Measurements from ENCODE around the gene ACHE. TPM values are rescaled to one million over a fixed set of nuclear protein-coding genes. Genes with fewer than 3 reads are reported as not detected.

The ACHE gene
- total and polyA plus RNA-seq, 7 donors, result 10.7 to 99.2 (median 23.8) TPM

DNA sequence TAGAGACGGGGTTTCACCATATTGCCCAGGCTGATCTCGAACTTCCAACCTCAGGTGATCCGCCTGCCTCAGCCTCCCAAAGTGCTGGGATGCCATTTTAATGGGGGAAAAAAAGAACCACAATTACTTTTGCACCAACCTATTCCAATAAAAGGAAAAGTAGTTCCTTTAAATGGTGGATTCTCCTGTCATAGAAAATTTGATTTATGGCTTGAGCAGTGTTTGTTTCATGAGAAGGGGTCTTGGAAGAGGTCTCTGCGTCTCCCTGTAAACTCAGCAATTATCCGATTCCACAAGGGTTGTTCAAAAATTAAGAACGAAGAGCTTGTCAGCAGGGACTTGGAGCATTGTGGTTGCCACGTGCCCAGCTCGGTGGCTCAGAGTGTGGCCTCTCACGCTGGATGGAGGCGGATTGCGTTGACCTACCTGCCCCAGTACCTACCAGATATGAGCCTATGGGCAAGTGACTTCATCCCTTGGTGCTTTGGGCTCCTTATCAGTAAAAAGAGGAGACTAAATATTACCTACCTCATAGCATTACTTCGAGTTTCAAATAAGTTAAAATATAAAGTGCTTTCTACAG lies 31.3 kb downstream of the ACHE start:
- peak in 1 of 2 donors; percentile 6 for DNase-seq
- ATAC-seq, result no peak
- intact Hi-C loops (cut with DNase I), result no loop called here
- peaks cover 12% of the 10 kb centered on the region for H3K4me1 ChIP-seq
- peaks cover 0 to 12% of the 10 kb centered on the region in 2 donors for H3K36me3 ChIP-seq (ENCODE audit: insufficient read depth in 1 of 2, low read depth in 1 of 2)
- H3K4me3 ChIP-seq, result no peak overlapping the region
- WGBS, 3 donors, result 88 to 92% (median 89%) methylated on average over 12 of the region's 12 CpGs
- H3K27me3 ChIP-seq (ENCODE audit: insufficient read depth in 3 of 3, low read length in 2 of 3), result no peaks in the 10 kb centered on the region
- H3K27ac ChIP-seq, result no peak overlapping the region
- TF ChIP-seq, protein P1, sequence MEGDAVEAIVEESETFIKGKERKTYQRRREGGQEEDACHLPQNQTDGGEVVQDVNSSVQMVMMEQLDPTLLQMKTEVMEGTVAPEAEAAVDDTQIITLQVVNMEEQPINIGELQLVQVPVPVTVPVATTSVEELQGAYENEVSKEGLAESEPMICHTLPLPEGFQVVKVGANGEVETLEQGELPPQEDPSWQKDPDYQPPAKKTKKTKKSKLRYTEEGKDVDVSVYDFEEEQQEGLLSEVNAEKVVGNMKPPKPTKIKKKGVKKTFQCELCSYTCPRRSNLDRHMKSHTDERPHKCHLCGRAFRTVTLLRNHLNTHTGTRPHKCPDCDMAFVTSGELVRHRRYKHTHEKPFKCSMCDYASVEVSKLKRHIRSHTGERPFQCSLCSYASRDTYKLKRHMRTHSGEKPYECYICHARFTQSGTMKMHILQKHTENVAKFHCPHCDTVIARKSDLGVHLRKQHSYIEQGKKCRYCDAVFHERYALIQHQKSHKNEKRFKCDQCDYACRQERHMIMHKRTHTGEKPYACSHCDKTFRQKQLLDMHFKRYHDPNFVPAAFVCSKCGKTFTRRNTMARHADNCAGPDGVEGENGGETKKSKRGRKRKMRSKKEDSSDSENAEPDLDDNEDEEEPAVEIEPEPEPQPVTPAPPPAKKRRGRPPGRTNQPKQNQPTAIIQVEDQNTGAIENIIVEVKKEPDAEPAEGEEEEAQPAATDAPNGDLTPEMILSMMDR (IDR thresholded peaks at IDR 0.05), result no peak
- no peaks in the 10 kb centered on the region for H3K9me3 ChIP-seq

DNA sequence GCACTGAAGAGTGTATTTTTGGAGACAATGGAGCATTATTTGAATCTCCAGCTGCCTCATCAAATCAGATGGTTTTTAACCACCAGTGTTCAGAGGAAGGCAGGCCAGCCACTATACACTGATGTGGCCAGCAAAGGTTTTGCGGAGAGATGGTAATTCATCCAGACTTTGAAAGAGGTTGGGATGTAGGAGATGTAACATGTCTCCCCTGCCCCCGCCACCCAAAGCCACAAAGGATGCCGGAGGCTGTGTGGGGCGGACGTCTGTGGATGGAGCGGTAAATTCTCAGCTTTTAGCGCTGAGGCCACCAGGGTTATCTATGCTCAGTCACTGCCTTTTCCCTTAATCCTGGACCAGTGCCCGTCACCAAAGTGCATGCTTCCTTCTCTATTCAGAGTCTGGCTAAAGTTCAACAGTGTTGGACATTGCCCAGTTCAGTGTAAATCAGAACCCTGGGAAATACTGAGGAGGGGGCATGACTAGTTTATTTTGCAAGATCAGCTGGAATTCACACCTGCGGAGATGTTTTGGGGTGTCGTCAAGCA lies 32.2 kb downstream of the ACHE start:
- H3K4me1 ChIP-seq, result peaks cover 12% of the 10 kb centered on the region
- ATAC-seq (no peak), DNase-seq (peak in 1 of 2 donors; percentile 18)
- no peak overlapping the region for H3K27ac ChIP-seq
- WGBS, 3 donors, result 43 to 62% (median 61%) methylated on average over 10 of the region's 10 CpGs
- H3K27me3 ChIP-seq (ENCODE audit: insufficient read depth in 3 of 3, low read length in 2 of 3), result no peaks in the 10 kb centered on the region
- TF ChIP-seq, protein P1 (IDR thresholded peaks at IDR 0.05), result no peak
- intact Hi-C loops (cut with DNase I), result no loop called here
- H3K36me3 ChIP-seq (ENCODE audit: insufficient read depth in 1 of 2, low read depth in 1 of 2), result peaks cover 0 to 12% of the 10 kb centered on the region in 2 donors
- no peaks in the 10 kb centered on the region for H3K9me3 ChIP-seq
- H3K4me3 ChIP-seq, result no peak overlapping the region

DNA sequence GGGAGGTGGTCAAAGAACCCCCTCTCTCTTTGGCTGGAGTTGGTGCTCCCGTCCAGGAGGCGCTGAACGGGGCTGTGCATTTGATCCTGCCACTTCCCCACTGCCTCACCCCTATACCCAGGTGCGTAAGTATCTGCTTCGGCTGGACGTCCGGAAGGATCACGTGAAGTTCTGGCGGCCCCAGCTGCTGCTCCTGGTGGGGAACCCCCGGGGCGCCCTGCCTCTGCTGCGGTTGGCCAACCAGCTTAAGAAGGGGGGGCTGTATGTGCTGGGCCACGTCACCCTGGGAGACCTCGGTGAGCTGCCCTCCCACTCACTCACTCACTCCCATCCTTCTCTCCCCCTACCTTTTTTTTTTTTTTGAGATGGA lies 34.1 kb downstream of the ACHE start:
- peaks cover 0 to 12% of the 10 kb centered on the region in 2 donors for H3K36me3 ChIP-seq (ENCODE audit: insufficient read depth in 1 of 2, low read depth in 1 of 2)
- WGBS, 3 donors, result 92 to 95% (median 93%) methylated on average over 14 of the region's 14 CpGs
- no peak overlapping the region for H3K27ac ChIP-seq
- intact Hi-C loops (cut with DNase I), result no loop called here
- H3K4me1 ChIP-seq, result peaks cover 5% of the 10 kb centered on the region
- H3K9me3 ChIP-seq, result no peaks in the 10 kb centered on the region
- TF ChIP-seq, protein P1 (IDR thresholded peaks at IDR 0.05), result no peak
- DNase-seq (peak in 1 of 2 donors; percentile 42), ATAC-seq (no peak)
- H3K27me3 ChIP-seq (ENCODE audit: insufficient read depth in 3 of 3, low read length in 2 of 3), result no peaks in the 10 kb centered on the region
- H3K4me3 ChIP-seq, result no peak overlapping the region

DNA sequence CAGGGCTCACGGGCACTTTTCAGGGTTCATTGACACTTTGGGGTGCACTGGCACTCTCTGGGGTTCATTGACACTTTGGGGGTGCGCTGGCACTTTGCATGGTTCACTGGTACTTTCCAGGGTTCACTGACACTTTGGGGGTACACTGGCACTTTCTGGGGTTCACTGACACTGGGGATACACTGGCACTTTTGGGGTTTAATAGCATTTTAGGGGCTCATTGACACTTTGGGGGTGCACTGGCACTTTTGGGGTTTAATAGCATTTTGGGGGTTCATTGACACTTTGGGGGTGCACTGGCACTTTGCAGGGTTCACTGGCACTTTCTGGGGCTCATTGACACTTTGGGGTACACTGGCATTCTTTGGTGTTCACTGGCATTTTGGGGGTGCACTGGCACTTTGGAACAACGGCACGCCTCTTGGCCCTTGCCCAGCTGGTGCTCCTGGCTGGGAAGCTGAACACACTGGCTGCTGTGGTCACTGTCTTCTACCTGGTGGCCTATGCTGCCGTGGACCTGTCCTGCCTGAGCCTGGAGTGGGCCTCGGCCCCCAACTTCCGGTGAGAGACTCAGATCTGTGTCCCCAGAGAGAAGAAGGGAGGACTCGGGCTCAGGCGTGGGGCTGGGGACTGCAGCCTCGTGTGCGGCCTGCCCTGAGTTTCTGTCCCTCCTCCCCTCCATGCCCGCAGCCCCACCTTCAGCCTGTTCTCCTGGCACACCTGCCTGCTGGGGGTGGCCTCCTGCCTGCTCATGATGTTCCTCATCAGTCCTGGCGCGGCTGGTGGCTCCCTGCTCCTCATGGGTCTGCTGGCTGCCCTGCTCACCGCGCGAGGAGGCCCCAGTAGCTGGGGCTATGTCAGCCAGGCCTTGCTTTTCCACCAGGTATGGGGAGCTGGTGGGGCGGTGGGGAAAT lies 34.7 kb downstream of the ACHE start:
- H3K4me1 ChIP-seq, result no peaks in the 10 kb centered on the region
- no peaks in the 10 kb centered on the region for H3K27me3 ChIP-seq (ENCODE audit: insufficient read depth in 3 of 3, low read length in 2 of 3)
- TF ChIP-seq, protein P1 (IDR thresholded peaks at IDR 0.05), result no peak
- no peak overlapping the region for H3K4me3 ChIP-seq
- DNase-seq (peak in 1 of 2 donors; percentile 41), ATAC-seq (no peak)
- intact Hi-C loops (cut with DNase I), result no loop called here
- H3K27ac ChIP-seq, result no peak overlapping the region
- 86 to 94% (median 92%) methylated on average over 18 of the region's 18 CpGs for WGBS, 3 donors
- peaks cover 0 to 12% of the 10 kb centered on the region in 2 donors for H3K36me3 ChIP-seq (ENCODE audit: insufficient read depth in 1 of 2, low read depth in 1 of 2)
- no peaks in the 10 kb centered on the region for H3K9me3 ChIP-seq
